Measurements from ENCODE around the gene PCDH9.

- TF ChIP-seq CTCF (IDR thresholded peaks at IDR 0.05 in 8 of 11, conservative IDR thresholded peaks at IDR 0.05 in 3 of 11) (no peak), POLR2A (IDR thresholded peaks at IDR 0.05) (no peak)
These were observed 805.7 kb downstream of the PCDH9 start for GRCh38 chr13:66424422-66424821.
